ENCODE results near the gene USP13.
"Not testable (repeated sequence)": the region's sequence is repeated elsewhere in the genome, so short reads cannot be mapped to it uniquely, and the experiment has no call there.

Gene USP13

DNA sequence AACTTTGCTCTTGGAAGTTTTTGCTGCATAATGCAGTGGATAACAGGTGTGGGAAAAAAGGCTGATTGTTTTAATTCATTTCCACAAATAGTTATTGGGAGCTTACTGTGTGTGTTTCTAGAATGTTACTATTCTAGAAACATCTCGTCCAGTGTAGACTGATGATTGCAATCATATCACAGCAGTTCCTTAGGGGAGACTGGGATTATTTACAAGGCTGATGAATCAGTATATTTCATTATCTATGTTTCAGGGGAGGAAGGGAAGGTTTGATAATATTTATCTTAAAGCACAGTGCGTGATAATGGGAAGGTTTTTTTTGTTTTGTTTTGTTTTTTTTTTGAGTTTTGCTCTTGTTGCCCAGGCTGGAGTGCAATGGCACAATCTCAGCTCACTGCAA, 2.4 kb downstream of the USP13 start:
- DNase-seq: no peak

GRCh38 chr3:179658606-179659005, 5.8 kb downstream of the USP13 start:
- no peak for DNase-seq

GRCh38 chr3:179660872-179661271, 8.0 kb downstream of the USP13 start:
- no peak for DNase-seq

GRCh38 chr3:179661777-179662176, 8.9 kb downstream of the USP13 start:
- no peak for DNase-seq

GRCh38 chr3:179663093-179663492, 10.3 kb downstream of the USP13 start:
- no peak for DNase-seq

DNA sequence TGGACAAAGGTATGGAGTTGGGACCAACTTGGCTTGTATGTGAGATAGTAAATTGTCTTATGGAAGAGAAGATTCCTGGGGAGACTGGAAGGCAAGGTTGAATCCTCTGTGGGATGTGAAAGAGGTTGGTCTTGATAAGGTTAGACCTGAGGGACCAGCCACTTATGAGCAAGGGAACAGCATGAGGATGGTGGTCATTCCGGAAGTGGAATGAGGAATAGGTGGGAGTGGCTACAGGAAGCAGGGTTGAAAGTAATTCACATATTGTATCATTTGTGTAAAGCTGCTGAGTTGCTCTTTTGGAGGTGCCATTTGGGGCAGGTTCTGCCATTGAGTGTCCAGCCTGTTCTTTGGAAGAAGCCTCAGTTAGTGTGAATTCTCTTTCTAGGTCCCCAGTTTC, 13.2 kb downstream of the USP13 start:
- DNase-seq: no peak

DNA sequence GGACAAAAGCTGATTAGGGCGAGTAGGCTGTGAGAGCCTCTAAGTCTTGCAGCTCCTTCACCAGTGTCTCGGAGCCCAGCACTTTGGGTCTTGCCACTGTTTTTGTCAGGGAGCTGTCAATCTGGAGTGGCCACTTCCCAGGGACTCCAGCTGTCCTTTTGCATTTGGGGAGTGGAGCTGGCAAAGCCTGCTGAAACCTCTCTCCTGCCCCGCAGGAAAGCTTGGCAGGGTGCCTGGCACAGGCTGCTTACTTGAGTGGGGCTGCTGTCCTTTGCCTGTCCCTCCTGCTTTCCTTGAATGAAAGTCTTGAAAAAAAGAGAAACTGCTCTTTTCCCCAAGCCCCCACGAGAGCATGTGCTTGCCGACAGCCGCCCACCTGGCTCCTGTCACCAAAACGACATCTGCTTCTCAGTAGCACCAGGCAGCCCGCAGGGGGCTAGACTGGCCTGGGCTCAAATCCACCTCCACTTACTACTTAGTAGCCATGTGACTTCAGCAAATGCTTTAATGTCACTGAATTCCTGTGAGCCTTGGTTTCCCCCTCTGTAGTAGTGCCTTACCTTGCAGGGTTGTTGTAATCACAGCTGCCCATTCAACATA, 13.7 kb downstream of the USP13 start:
- DNase-seq: no peak

DNA sequence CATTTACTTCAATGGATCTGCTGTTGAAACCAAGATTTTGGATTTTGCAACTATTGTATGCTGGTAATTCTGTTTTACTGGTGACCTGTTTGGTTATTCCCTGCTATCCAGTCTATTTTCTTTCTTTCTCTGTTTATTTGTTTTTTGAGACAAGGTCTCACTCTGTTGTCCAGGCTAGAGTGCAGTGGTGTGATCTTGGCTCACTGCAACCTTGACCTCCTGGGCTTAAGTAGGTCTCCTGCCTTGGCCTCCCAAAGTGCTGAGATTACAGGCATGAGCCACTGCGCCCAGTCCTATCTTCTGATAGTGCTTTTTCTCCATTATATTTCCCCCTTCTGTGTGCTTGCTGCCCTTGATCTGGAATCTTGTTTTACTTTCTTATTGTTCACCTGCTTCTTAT, 15.6 kb downstream of the USP13 start:
- DNase-seq: no peak

- no peak for DNase-seq
These were observed 17.5 kb downstream of the USP13 start for GRCh38 chr3:179670311-179670710.

DNA sequence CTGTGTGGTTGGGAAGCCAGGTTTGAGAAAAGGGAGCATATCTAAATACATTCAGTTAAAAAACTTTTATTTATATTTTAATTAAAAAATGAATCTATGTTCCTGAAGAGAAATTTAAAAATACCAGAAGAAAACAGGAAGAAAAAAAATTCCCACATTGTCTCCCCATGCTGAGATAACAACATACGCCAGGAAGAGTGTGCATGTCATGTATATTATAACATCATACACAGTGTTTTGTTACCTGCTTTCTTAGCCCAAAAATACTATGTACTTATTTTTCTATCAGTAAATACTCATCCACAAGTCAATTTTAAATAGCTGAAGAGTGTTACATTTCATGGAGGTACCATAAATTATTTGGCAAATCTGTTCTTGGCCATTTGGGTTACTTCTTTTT, 18.5 kb downstream of the USP13 start:
- no peak for DNase-seq

DNA sequence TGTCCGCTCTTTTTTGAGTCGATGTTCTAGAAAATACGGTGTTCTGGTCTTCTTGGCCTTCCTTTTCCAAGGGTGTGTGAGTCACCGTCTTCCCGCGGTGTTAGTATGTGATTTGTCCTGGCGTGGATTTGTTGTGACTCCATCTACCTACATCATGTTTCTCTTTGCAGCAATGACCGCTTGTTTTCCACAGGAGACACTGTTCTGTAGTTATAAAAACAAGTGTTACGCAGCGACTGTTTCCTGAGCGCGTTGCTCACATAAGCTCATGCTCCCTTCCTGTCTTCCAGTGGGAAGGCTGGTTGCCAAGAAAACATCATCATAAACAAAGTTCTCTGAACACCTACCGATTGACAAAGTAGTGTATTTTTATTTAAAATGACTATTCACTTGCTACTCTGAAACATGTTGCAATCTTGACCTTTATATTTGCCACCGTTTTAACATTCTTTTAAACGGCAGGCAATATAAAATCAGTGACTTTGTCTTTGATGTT, 19.0 kb downstream of the USP13 start:
- no peak for DNase-seq

GRCh38 chr3:179672918-179673317, 20.1 kb downstream of the USP13 start:
- DNase-seq: no peak

- no peak for DNase-seq
These were observed 20.7 kb downstream of the USP13 start for GRCh38 chr3:179673523-179673922.

DNA sequence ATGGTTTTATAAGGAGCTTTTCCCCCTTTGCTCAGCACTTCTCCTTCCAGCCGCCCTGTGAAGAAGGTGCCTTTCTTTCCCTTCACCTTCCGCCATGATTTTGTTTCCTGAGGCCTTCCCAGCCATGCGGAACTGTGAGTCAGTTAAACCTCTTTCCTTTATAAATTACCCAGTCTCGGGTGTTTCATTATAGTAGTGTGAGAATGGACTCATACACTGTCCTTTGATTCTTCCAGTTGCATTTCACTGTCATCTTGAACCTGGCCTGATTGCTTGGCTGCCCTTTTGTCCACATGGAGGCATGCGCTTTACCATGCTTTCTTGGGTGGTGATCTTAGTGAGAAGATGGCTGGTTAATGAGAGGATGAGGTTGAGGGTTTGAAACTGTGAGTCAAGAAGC, 23.2 kb downstream of the USP13 start:
- DNase-seq: no peak

GRCh38 chr3:179677884-179678283, 25.0 kb downstream of the USP13 start:
- DNase-seq: no peak

GRCh38 chr3:179681492-179682263, 28.8 kb downstream of the USP13 start:
- no peak for DNase-seq

DNA sequence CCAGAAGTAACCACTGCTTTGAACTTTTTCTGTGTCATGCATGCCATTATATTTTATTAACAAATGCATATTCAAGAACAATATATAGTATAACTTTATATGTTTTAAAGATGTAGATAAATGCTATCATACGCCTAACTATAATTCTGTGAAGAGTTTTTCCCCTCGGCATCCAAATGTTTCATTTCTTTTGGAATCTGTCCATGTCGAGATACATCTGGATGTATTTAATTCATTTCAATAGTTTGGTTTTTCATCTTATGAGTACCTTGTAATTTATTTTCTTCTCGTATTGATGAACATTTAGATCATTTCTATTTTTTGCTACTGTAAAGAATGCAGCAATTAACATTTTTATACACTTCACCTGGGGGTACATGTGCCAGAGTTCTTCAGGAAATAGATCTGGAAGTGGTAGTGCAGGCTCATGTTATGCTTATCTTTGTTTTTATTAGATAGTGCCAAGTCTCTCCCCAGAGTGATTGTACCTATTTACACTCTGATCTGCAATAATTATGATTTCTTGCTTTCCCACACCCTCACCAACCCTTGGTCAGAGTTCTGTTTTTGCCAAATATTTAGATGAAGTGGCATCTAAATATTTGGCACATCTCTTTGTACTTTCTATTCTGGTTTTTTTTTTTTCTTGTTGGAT, 29.7 kb downstream of the USP13 start:
- DNase-seq: no peak

DNA sequence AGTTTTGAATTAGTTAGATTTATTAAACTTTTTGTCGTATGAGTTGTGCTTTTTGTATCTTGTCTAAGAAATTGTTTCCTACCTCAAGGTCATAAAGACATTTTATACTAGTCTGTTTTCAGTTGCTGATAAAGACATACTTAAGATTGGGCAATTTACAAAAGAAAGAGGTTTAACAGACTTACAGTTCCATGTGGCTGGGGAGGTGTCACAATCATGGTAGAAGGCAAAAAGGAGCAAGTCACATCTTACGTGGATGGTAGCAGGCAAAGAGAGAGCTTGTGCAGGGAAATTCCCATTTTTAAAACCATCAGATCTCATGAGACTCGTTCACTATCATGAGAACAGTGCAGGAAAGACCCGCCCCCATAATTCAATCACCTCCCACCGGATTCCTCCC, 30.4 kb downstream of the USP13 start:
- DNase-seq: not testable (repeated sequence)

DNA sequence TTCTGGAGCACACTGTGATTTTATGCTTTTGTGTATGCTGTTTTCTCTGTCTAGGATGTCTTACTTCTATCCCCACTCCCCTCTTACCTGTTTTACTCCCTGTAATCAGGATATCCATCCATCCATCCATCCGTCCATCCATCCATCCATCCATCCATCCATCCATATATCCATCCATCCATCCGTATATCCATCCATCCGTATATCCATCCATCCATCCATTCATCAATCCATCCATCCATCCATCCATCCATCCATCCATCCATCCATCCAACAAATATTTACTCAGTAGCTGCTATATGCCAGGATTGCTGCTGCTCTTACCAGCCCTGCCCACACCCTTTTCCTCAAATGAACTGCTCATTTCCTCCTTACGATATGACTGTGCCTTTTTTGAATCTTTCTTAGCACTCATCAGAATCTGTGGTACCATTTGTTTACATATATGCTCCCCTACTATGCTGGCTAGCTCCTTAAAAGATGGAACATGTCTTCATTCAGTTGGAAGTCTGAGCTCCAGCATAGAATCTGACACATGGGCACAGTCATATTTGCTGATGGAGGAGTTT, 35.2 kb downstream of the USP13 start:
- no peak for DNase-seq

- DNase-seq: no peak
These were observed 36.0 kb downstream of the USP13 start for GRCh38 chr3:179688850-179689249.

DNA sequence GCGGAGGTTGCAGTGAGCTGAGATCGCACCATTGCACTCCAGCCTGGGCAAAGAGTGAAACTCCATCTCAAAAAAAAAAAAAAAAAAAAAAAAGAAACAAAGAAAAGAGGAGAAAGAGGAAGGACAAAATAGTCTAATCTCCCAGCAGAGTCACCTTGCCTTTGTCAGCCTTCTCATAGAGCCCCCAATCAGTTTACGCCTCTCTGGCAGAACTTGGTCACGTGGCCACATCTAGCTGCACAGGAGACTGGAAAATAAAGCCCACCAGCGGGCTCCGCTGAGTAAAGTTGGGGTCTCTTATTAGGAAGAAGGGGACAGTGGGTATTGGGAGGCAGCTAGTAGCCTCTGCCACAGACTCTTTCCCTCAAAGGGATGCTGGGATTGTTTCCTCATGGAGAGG, 41.9 kb downstream of the USP13 start:
- no peak for DNase-seq

DNA sequence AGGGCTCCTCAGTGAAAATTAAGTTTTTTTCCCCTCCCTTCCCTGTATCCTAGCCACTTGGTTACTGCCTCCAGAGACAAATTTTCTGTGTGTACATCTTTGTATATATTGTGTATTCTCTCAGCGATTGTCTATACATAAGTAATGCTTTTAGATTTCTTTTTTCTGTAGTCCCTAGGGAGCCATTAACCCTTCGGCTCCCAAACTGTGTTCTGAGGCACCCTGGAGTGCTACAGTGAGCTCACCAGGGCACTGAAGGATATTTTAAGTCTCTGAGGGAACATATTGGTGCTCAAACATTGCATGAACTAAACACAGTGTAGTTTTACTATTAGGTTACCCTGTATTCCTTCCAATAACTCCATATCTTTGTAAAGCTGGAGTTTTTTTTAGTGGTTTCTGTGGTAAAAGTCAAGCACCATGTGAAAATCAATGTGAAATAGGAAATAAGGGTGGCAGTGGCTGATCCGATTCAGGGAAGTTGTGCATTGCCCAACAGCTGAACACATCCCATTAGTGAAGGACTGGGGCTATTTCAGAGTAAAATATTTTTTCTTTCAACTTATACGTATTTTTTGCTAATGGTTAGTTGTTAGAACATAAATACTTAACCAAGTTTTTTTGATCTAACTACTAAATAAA, 43.0 kb downstream of the USP13 start:
- DNase-seq: no peak

DNA sequence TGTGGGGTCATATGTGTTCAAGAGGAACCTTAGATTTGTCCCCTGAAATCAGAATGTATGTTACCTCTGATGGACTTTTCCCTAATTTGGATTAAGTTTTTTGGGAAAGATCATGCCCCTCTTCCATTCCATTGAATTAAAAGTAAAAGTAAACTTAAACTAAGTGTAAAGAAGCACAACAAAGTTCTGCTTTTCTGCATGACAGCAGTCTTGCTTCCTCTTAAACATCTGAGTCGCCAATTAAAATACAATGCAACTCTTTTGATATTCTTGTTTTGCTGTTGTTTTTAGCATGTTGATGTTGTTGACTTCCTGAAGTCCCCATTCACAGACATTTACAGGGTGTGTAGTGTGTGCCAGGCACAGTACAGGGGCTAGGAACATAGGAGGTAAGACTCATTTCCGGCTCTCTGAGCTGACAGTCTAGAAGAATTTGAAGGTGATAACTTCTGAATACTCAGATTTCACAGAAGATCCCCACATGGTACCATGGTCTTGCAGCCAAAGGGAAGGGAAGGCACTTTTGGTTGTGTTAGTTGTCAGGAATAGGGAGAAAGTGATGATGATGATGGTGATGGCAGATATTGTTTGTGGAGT, 45.0 kb downstream of the USP13 start:
- DNase-seq: no peak
